ENCODE results near the gene ZNF655. TPM values are rescaled to one million over a fixed set of nuclear protein-coding genes. Genes with fewer than 3 reads are reported as not detected.
"Not testable (repeated sequence)": the region's sequence is repeated elsewhere in the genome, so short reads cannot be mapped to it uniquely, and the experiment has no call there.

Gene ZNF655
- total RNA-seq, 2 donors from 2014 or later = 36.2 to 41.9 TPM

DNA sequence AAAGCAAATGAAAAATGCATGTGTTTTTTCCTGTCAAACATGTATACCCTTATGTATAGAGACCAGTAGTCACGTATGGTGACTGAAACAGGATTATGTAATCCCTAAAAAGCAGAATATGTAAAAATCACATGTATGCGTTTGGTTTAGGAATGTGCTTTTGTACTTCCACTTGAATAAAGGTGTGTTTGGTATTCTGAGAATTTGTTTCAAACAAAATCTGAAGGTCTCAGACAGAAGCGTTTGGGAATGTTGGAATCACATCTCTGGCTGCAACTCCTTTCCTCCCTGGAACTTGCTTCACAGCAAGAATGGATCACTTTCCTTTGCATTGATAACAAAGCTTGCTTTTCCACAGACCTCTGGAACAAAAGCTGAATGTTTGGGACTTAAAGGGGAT is 17.8 kb downstream of the ZNF655 start:
- H3K4me1 ChIP-seq = peaks cover 0 to 11% of the 10 kb centered on the region in 2 donors
- no peak overlapping the region for H3K4me3 ChIP-seq
- TF ChIP-seq, protein P1, sequence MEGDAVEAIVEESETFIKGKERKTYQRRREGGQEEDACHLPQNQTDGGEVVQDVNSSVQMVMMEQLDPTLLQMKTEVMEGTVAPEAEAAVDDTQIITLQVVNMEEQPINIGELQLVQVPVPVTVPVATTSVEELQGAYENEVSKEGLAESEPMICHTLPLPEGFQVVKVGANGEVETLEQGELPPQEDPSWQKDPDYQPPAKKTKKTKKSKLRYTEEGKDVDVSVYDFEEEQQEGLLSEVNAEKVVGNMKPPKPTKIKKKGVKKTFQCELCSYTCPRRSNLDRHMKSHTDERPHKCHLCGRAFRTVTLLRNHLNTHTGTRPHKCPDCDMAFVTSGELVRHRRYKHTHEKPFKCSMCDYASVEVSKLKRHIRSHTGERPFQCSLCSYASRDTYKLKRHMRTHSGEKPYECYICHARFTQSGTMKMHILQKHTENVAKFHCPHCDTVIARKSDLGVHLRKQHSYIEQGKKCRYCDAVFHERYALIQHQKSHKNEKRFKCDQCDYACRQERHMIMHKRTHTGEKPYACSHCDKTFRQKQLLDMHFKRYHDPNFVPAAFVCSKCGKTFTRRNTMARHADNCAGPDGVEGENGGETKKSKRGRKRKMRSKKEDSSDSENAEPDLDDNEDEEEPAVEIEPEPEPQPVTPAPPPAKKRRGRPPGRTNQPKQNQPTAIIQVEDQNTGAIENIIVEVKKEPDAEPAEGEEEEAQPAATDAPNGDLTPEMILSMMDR (IDR thresholded peaks at IDR 0.05) = no peak
- H3K27me3 ChIP-seq = no peaks in the 10 kb centered on the region
- DNase-seq (ENCODE audit: low spot score) = no peak
- no peak overlapping the region for H3K27ac ChIP-seq
- H3K36me3 ChIP-seq = peaks cover 18% of the 10 kb centered on the region
- no peaks in the 10 kb centered on the region for H3K9me3 ChIP-seq

GRCh38 chr7:99579281-99579955 is 21.0 kb downstream of the ZNF655 start:
- Histone ChIP-seq H3K27me3 (no peaks in the 10 kb centered on the region), H3K27ac (peak overlapping the region in 1 of 2 donors; percentile 62), H3K9me3 (no peaks in the 10 kb centered on the region), H3K36me3 (no peaks in the 10 kb centered on the region), H3K4me3 (peak overlapping the region; percentile 46 to 62), H3K4me1 (peaks cover 0 to 11% of the 10 kb centered on the region in 2 donors)
- DNase-seq (ENCODE audit: low spot score) = no peak
- TF ChIP-seq, protein P1 (IDR thresholded peaks at IDR 0.05) = no peak

GRCh38 chr7:99579956-99580777 is 21.7 kb downstream of the ZNF655 start:
- TF ChIP-seq, protein P1 (IDR thresholded peaks at IDR 0.05) = peak; percentile 18 to 44
- Histone ChIP-seq H3K27ac (peak overlapping the region; percentile 32 to 62), H3K27me3 (no peaks in the 10 kb centered on the region), H3K36me3 (no peaks in the 10 kb centered on the region), H3K4me1 (peaks cover 0 to 11% of the 10 kb centered on the region in 2 donors), H3K9me3 (no peaks in the 10 kb centered on the region), H3K4me3 (peak overlapping the region; percentile 46 to 62)
- no peak for DNase-seq (ENCODE audit: low spot score)

GRCh38 chr7:99580778-99581332 is 22.4 kb downstream of the ZNF655 start:
- DNase-seq (ENCODE audit: low spot score); H3K9me3 ChIP-seq; H3K27me3 ChIP-seq; H3K36me3 ChIP-seq: not testable (repeated sequence)
- Histone ChIP-seq H3K4me3 (peak overlapping the region; percentile 46 to 62), H3K4me1 (peaks cover 0 to 11% of the 10 kb centered on the region in 2 donors), H3K27ac (peak overlapping the region; percentile 32 to 62)

DNA sequence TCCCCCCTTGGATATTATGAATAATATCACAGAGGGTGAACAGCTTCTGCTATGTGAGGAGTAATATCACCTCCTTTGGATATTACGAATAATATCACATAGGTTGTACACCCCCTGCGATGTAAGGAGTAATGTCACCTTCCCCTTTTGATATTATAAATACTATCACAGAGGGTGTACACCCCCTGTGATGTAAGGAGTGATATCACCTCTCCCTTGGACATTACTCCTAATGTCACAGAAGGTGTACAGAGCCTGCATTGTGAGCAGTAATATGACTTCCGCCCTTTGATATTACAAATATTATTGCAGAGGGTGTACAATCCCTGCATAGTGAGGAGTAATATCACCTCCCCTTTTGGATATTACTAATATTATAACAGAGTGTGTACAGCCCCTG is 30.4 kb downstream of the ZNF655 start:
- DNase-seq (ENCODE audit: low spot score) = no peak
- no peaks in the 10 kb centered on the region for H3K27me3 ChIP-seq
- H3K36me3 ChIP-seq = no peaks in the 10 kb centered on the region
- TF ChIP-seq, protein P1 (IDR thresholded peaks at IDR 0.05) = no peak
- no peak overlapping the region for H3K27ac ChIP-seq
- no peaks in the 10 kb centered on the region for H3K4me1 ChIP-seq
- H3K9me3 ChIP-seq = no peaks in the 10 kb centered on the region
- no peak overlapping the region for H3K4me3 ChIP-seq
